GM18861 (cell line): ENCODE data around the gene LTB4R.
"Not testable (repeated sequence)": the region's sequence is repeated elsewhere in the genome, so short reads cannot be mapped to it uniquely, and the experiment has no call there.

Source experiments
- ATAC-seq: cut with Tn5 transposase; IDR thresholded peaks from one replicate; pipeline ENCODE4 v1.9.1; 2021; ENCODE audit not compliant: unreplicated experiment

The LTB4R gene

GRCh38 chr14:24317141-24317928, 6.0 kb downstream of the LTB4R start:
- ATAC-seq, result no peak

DNA sequence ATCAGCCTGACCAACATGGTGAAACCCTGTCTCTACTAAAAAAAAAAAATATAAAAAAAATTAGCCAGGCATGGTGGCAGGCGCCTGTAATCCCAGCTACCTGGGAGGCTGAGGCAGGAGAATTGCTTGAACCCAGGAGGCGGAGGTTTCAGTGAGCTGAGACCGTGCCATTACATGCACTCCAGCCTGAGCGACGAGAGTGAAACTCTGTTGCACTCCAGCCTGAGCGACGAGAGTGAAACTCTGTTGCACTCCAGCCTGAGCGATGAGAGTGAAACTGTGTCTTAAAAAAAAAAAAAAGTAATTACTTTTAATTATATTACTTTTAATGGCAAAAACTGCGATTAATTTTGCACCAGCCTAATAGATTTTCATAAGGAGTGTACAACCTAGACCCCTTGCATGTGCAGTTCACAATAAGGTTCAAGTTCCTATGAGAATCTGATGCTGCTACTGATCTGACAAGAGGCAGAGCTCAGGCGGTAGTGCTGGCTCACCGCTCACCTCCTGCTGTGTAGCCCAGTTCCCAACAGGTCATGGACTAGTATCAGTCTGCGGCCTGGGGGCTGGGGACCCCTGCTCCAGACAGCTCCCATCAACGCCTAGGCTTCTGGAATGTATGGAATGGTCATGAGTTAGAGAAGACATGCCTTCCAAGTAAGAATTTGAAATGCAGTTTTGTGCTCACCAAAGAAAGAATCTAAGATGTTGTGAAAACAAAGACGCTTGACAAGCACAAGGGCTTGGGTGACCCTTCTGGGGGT, 10.1 kb downstream of the LTB4R start:
- no peak for ATAC-seq

GRCh38 chr14:24322672-24323071, 11.4 kb downstream of the LTB4R start:
- no peak for ATAC-seq

DNA sequence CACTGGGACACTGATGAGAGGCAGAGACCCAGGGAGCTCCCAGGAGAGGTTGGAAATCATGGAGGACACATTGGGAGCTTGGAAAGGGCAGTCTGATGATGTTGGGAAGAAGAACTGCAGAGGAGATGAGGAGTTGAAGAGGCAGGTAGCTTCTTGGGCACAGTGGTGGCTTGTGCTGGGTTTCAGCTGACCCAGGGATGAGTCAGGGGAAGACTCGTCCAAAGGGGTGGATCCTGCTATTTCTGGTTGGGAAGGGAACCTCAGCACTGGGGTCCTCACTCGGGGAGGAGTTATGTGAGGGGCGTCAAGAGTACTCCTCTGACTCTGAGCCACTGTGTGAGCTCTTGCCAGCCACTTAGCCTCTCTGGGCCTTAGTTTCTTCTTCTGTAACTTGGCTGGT, 12.0 kb downstream of the LTB4R start:
- no peak for ATAC-seq

DNA sequence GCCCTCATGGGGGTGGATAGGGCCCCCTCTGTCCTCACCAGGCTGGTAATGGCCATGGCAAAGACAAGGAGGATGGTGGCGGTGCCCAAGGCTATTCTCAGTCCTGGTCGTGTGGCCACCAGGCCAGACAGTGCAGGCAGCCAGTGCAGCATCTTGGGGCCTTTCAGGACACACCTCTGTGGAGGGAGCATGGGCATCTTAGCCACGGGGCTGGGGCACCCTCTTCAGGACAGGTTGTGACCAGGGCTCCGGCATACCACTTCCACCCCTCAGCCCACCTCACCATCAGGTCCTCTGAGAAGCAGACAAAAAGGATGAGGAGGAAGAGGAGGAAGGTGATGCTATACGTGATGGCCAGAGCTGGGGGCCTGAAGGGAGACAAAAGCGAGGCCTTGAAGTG, 12.7 kb downstream of the LTB4R start:
- no peak for ATAC-seq

GRCh38 chr14:24325041-24325530, 13.8 kb downstream of the LTB4R start:
- no peak for ATAC-seq

DNA sequence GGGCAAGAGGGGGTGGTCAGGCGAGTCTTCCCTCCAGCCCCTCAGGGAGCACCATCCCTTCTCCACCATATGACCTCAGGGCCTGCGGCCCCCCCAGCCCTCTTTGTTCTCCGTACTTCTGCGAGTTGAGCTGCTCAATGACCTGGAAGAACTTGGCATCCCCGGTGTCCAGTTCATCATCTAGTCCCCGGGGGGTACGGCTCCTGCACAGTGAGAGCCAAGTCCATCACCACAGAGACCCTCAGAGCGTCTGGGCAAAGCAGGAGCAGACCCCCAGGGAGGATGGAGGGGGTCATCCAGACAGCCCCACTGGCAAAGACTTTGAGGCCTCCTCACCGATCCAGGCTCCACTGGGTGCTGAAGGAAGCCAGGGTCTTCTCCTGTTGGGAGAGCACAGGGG, 14.7 kb downstream of the LTB4R start:
- ATAC-seq, result no peak

- no peak for ATAC-seq
Measured at GRCh38 chr14:24327303-24327702, 16.0 kb downstream of the LTB4R start.

DNA sequence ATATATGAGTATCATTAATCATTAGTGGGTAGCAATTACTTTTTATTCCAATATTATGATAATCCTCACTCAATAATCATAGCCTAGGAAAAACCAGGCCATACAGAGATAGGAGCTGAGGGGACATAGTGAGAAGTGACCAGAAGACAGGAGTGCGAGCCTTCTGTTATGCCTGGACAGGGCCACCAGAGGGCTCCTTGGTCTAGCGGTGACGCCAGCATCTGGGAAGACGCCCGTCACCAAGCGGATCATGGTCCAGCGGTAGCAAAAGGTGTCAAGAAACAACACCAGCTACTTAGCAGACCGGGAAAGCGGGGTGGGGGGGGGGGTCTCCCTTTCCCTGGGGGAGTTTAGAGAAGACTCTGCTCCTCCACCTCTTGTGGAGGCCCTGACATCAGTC, 16.6 kb downstream of the LTB4R start:
- not testable (repeated sequence) for ATAC-seq

GRCh38 chr14:24329073-24329663, 17.9 kb downstream of the LTB4R start:
- ATAC-seq, result no peak

DNA sequence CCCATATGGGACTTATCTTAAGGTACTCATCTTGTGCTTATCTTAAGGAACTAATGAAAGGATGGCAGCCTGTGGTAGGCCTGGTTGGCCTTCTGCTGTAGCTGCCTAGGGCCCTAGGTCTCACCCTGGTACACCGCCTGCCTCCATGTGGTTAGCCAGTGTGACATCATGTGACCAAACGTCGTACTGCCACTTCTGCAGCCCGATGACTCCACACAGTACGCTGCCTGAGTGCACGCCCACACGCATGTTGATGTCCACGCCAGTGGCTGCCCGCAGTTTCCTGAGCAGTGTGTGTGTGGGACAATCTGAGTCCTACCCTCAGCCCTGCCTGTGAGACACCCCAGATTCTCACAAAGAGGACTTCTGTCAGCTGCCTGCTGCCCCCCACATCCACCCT, 18.4 kb downstream of the LTB4R start:
- no peak for ATAC-seq

GRCh38 chr14:24330973-24331674, 19.8 kb downstream of the LTB4R start:
- no peak for ATAC-seq

DNA sequence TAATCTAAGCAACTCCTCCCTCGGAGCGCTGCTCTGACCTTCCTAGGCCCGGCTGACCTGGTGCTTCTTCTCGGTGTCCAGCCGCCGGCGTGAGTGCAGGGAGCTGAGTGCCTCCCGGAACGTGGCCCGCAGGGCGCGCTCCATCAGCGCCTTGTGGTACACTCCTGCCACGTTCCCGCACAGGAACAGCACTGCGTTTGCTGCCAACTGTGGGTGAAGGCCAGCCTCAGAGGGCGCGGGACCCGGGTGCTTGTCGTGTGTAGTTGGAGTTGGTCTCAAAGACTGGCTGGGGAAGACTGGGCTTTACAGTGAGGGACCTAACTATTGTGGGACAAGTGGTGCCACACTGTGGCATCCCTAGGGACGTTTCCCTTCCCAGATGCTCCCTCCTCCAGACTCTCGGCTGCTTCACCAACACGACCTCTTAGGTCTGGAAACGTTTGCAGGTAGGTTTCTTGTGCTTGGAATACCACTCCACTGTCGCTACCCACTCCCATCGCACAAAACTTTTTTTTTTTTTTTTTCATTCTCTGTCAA, 20.5 kb downstream of the LTB4R start:
- no peak for ATAC-seq

GRCh38 chr14:24332268-24332993, 21.1 kb downstream of the LTB4R start:
- peak; percentile 81 for ATAC-seq

GRCh38 chr14:24334431-24335291, 23.4 kb downstream of the LTB4R start, which contains the start of gene ADCY4:
TSS of gene ADCY4 (minus strand) at chr14:24335071. CDS start at chr14:24334652, 419 bp downstream.
- no peak for ATAC-seq

DNA sequence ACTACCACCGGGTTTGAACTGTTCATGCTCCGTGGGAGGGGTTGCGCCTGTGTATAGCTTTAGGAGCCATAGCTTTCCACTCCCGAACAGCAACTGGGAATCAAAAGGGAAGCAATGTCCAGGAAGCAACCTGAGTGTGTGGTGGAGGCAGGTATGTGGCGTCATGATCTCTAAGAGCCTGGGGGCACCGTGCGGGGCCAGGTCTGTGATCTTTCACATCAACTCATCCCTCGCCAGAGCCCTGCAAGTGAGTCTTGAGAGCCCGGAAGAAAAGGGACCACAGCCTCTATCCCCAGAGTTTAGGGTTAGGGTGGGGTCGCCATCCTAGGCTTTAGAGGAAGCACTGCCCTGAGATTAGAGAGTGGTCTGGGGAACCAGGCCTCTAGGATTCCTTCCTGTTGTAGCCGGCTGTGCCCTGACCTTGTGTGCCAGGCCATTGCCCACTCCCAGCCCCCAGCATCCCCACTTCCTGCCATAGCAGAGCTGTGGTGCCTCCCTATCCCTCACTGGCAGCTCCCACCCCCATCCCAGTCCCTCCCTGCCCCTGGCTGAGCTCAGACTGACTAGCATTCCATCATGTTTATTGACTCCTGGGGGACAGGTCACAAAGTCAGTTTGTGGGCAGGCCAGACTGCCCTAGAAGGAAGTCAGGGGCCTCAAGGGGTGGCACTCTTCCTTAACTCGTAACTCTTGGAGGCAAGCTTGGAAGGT, 24.3 kb downstream of the LTB4R start:
- no peak for ATAC-seq

DNA sequence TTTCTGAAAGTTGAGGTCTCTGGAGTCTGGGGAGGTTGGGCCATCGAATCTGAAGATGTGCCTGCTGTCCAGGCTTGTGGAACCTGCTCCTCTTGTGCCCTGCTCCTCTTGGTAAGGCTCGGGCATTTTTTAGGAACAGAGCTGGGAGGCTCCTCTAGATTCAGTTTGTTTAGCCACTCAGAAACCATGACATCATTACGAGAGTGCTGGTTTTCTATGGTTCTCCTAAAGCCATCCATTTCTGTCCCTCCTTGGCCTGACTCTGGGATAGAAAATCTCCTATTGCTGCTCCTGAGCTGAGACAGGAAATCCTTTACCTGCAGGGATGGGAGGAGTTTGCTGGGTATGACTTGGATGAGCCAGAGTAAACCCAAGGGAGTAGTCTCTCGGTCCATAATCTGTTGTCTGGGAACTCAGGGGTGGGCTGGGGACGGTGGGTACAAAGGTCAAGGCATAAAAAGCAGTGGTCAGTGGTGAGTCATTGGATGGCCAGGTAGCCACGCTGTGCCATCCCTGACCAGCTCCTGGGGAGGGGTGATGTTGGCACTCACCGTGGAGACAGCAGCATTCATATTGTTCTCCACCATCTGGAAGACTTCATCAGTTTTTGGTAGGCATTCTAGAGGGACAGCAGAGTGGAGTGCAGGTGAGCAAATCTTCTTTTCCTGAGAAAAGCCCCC, 26.0 kb downstream of the LTB4R start:
- ATAC-seq, result no peak

GRCh38 chr14:24337824-24338175, 26.5 kb downstream of the LTB4R start:
- ATAC-seq, result no peak
